Mucosa of rectum (tissue), 2 donors: ENCODE data around the gene PIGT.

Experiments
- H3K27ac ChIP-seq, 2 donors: one replicate each; pipeline ENCODE4 v1.7.0; 2013; ENCODE audit warnings: inconsistent platforms in 2 of 2, low read depth in 2 of 2, low read length in 2 of 2
- H3K27me3 ChIP-seq, 2 donors: one replicate each; pipeline ENCODE4 v1.7.0; 2013; ENCODE audit warnings: low read length in 2 of 2; ENCODE audit not compliant: control insufficient read depth in 2 of 2, insufficient read depth in 2 of 2
- H3K36me3 ChIP-seq, 2 donors: one replicate each; pipeline ENCODE4 v1.7.0; 2013; ENCODE audit warnings: low read length in 2 of 2; ENCODE audit not compliant: control insufficient read depth in 2 of 2, insufficient read depth in 2 of 2
- H3K4me1 ChIP-seq, 2 donors: one replicate each; pipeline ENCODE4 v1.7.0; 2013; ENCODE audit warnings: low read length in 2 of 2, mild to moderate bottlenecking in 1 of 2; ENCODE audit not compliant: control insufficient read depth in 2 of 2, insufficient read depth in 2 of 2
- H3K4me3 ChIP-seq, 2 donors: one replicate each; pipeline ENCODE4 v1.7.0; 2013; ENCODE audit warnings: low read length in 2 of 2
- H3K9ac ChIP-seq, 2 donors: one replicate each; pipeline ENCODE4 v1.7.0; 2013; ENCODE audit warnings: low read length in 2 of 2, low read depth in 1 of 2, mild to moderate bottlenecking in 1 of 2
- H3K9me3 ChIP-seq, 2 donors: one replicate each; pipeline ENCODE4 v1.7.0; 2013; ENCODE audit warnings: low read length in 2 of 2; ENCODE audit not compliant: control insufficient read depth in 2 of 2
- donor health status: healthy.
- donor health status: Normal muscosa, but diverticular disease.

The PIGT gene

GRCh38 chr20:45408646-45409213, 7.2 kb upstream of the PIGT start:
- H3K27ac ChIP-seq, result peak overlapping the region; percentile 89 to 94
- peak overlapping the region in 1 of 2 donors; percentile 95 for H3K9ac ChIP-seq
- H3K27me3 ChIP-seq, result no peaks in the 10 kb centered on the region
- peak overlapping the region; percentile 80 to 87 for H3K4me3 ChIP-seq
- H3K36me3 ChIP-seq, result peaks cover 11 to 18% of the 10 kb centered on the region in 2 donors
- peaks cover 55 to 56% of the 10 kb centered on the region in 2 donors for H3K4me1 ChIP-seq
- H3K9me3 ChIP-seq, result no peaks in the 10 kb centered on the region

GRCh38 chr20:45409521-45410272, 6.2 kb upstream of the PIGT start:
- H3K36me3 ChIP-seq, result peaks cover 11 to 18% of the 10 kb centered on the region in 2 donors
- peak overlapping the region in 1 of 2 donors; percentile 11 for H3K4me3 ChIP-seq
- H3K27ac ChIP-seq, result peak overlapping the region; percentile 87 to 89
- no peak overlapping the region for H3K9ac ChIP-seq
- H3K4me1 ChIP-seq, result peaks cover 53 to 56% of the 10 kb centered on the region in 2 donors
- no peaks in the 10 kb centered on the region for H3K27me3 ChIP-seq
- H3K9me3 ChIP-seq, result no peaks in the 10 kb centered on the region

- Histone ChIP-seq H3K27ac (peak overlapping the region; percentile 87 to 89), H3K27me3 (no peaks in the 10 kb centered on the region), H3K4me1 (peaks cover 52 to 53% of the 10 kb centered on the region in 2 donors), H3K9ac (peak overlapping the region in 1 of 2 donors; percentile 47), H3K4me3 (peak overlapping the region in 1 of 2 donors; percentile 46), H3K9me3 (no peaks in the 10 kb centered on the region), H3K36me3 (peaks cover 11 to 18% of the 10 kb centered on the region in 2 donors)
These were observed 5.1 kb upstream of the PIGT start for GRCh38 chr20:45410887-45411286.

GRCh38 chr20:45412653-45413052, 3.3 kb upstream of the PIGT start:
- no peaks in the 10 kb centered on the region for H3K9me3 ChIP-seq
- H3K27me3 ChIP-seq, result no peaks in the 10 kb centered on the region
- no peak overlapping the region for H3K9ac ChIP-seq
- peak overlapping the region; percentile 18 to 32 for H3K27ac ChIP-seq
- peaks cover 57 to 63% of the 10 kb centered on the region in 2 donors for H3K4me1 ChIP-seq
- H3K36me3 ChIP-seq, result peaks cover 11 to 18% of the 10 kb centered on the region in 2 donors
- no peak overlapping the region for H3K4me3 ChIP-seq

- Histone ChIP-seq H3K9me3 (no peaks in the 10 kb centered on the region), H3K4me3 (no peak overlapping the region), H3K4me1 (peaks cover 54 to 64% of the 10 kb centered on the region in 2 donors), H3K27me3 (no peaks in the 10 kb centered on the region), H3K36me3 (peaks cover 11 to 18% of the 10 kb centered on the region in 2 donors), H3K9ac (no peak overlapping the region), H3K27ac (no peak overlapping the region)
These were observed 2.5 kb upstream of the PIGT start for GRCh38 chr20:45413479-45413878.

- peaks cover 20 to 33% of the 10 kb centered on the region in 2 donors for H3K36me3 ChIP-seq
- peak overlapping the region; percentile 89 to 94 for H3K9ac ChIP-seq
- H3K4me1 ChIP-seq, result peaks cover 42 to 55% of the 10 kb centered on the region in 2 donors
- H3K27ac ChIP-seq, result no peak overlapping the region
- no peaks in the 10 kb centered on the region for H3K9me3 ChIP-seq
- peak overlapping the region; percentile 92 to 97 for H3K4me3 ChIP-seq
- no peaks in the 10 kb centered on the region for H3K27me3 ChIP-seq
These were observed 976 bp downstream of the PIGT start for GRCh38 chr20:45416917-45417316.

- peaks cover 34 to 48% of the 10 kb centered on the region in 2 donors for H3K4me1 ChIP-seq
- H3K36me3 ChIP-seq, result peaks cover 35 to 47% of the 10 kb centered on the region in 2 donors
- H3K4me3 ChIP-seq, result peak overlapping the region; percentile 38 to 42
- H3K27ac ChIP-seq, result peak overlapping the region; percentile 88
- peak overlapping the region; percentile 48 to 57 for H3K9ac ChIP-seq
- H3K27me3 ChIP-seq, result no peaks in the 10 kb centered on the region
- no peaks in the 10 kb centered on the region for H3K9me3 ChIP-seq
These were observed 3.5 kb downstream of the PIGT start for GRCh38 chr20:45419188-45420091.

GRCh38 chr20:45420125-45420524, 4.2 kb downstream of the PIGT start:
- peaks cover 40 to 52% of the 10 kb centered on the region in 2 donors for H3K36me3 ChIP-seq
- peaks cover 34 to 48% of the 10 kb centered on the region in 2 donors for H3K4me1 ChIP-seq
- H3K9me3 ChIP-seq, result no peaks in the 10 kb centered on the region
- no peak overlapping the region for H3K4me3 ChIP-seq
- no peaks in the 10 kb centered on the region for H3K27me3 ChIP-seq
- peak overlapping the region; percentile 88 for H3K27ac ChIP-seq
- peak overlapping the region in 1 of 2 donors; percentile 9 for H3K9ac ChIP-seq

- Histone ChIP-seq H3K27me3 (no peaks in the 10 kb centered on the region), H3K4me1 (peaks cover 22 to 35% of the 10 kb centered on the region in 2 donors), H3K4me3 (no peak overlapping the region), H3K9ac (no peak overlapping the region), H3K36me3 (peaks cover 49 to 60% of the 10 kb centered on the region in 2 donors), H3K27ac (no peak overlapping the region), H3K9me3 (no peaks in the 10 kb centered on the region)
These were observed 7.8 kb downstream of the PIGT start for GRCh38 chr20:45423700-45424099.
